OCI-M2 (cell line): ENCODE results near the gene ARFGEF2.
"Not testable (repeated sequence)": the region's sequence is repeated elsewhere in the genome, so short reads cannot be mapped to it uniquely, and the experiment has no call there.

ENCODE experiments used
- DNase-seq: peaks from one replicate; lab custom pipeline; 2025; ENCODE audit not compliant: unreplicated experiment; lab: John Stamatoyannopoulos, UW

ARFGEF2 gene

GRCh38 chr20:48990467-48990866, 69.0 kb downstream of the ARFGEF2 start:
- no peak for DNase-seq

GRCh38 chr20:48995589-48995988, 74.1 kb downstream of the ARFGEF2 start:
- DNase-seq, result no peak

- no peak for DNase-seq
These were observed 78.7 kb downstream of the ARFGEF2 start for GRCh38 chr20:48999890-49000870.

GRCh38 chr20:49001741-49002140, 80.2 kb downstream of the ARFGEF2 start:
- DNase-seq, result no peak

GRCh38 chr20:49006446-49006980, 85.0 kb downstream of the ARFGEF2 start:
- no peak for DNase-seq

- no peak for DNase-seq
These were observed 88.6 kb downstream of the ARFGEF2 start for GRCh38 chr20:49009899-49010631.

- no peak for DNase-seq
These were observed 102.7 kb downstream of the ARFGEF2 start for GRCh38 chr20:49024220-49024619.

GRCh38 chr20:49028177-49028576, 106.7 kb downstream of the ARFGEF2 start:
- DNase-seq, result not testable (repeated sequence)

- no peak for DNase-seq
These were observed 107.2 kb downstream of the ARFGEF2 start for GRCh38 chr20:49028684-49029083.

GRCh38 chr20:49029203-49029602, 107.7 kb downstream of the ARFGEF2 start:
- no peak for DNase-seq

GRCh38 chr20:49030954-49031619, 109.6 kb downstream of the ARFGEF2 start:
- DNase-seq, result no peak

- DNase-seq, result no peak
These were observed 110.9 kb downstream of the ARFGEF2 start for GRCh38 chr20:49032455-49032854.

GRCh38 chr20:49034070-49034732, 112.7 kb downstream of the ARFGEF2 start:
- DNase-seq, result no peak

GRCh38 chr20:49037962-49038387, 116.5 kb downstream of the ARFGEF2 start:
- no peak for DNase-seq

- no peak for DNase-seq
These were observed 118.3 kb downstream of the ARFGEF2 start for GRCh38 chr20:49039854-49040253.

- DNase-seq, result no peak
These were observed 121.5 kb downstream of the ARFGEF2 start for GRCh38 chr20:49043000-49043399.

- DNase-seq, result no peak
These were observed 124.1 kb downstream of the ARFGEF2 start for GRCh38 chr20:49045440-49046086.

- DNase-seq, result peak; percentile 93
These were observed 124.8 kb downstream of the ARFGEF2 start, which contains the start of gene CSE1L for GRCh38 chr20:49046087-49046900. Gene CSE1L, plus strand, starts transcription at chr20:49046312. Its CDS starts 12,152 bp downstream, at chr20:49058464.

GRCh38 chr20:49052334-49052733, 130.8 kb downstream of the ARFGEF2 start:
- DNase-seq, result no peak
